Astrocyte (in vitro differentiated cells and primary cell): ENCODE data around the gene TRAF1. TPM values are rescaled to one million over a fixed set of nuclear protein-coding genes. Genes with fewer than 3 reads are reported as not detected.

Source experiments
- DNase-seq: peaks from one replicate; pipeline ENCODE4 v3.0.0-alpha.2; 2010; ENCODE audit warnings: low read depth
- FAIRE-seq: peaks from 2 replicates; lab custom pipeline; 2011; peaks lifted over from hg19 to GRCh38; lab: Jason Lieb, UNC
- H2AFZ ChIP-seq: 2 replicates; pipeline ENCODE4 v1.6.0; 2012; ENCODE audit warnings: low read depth, low read length, inconsistent platforms
- H3K27ac ChIP-seq: 2 replicates; pipeline ENCODE4 v1.5.1; 2011; ENCODE audit warnings: low read depth, low read length, inconsistent platforms
- H3K27me3 ChIP-seq: 2 replicates; pipeline ENCODE4 v1.6.0; 2011; ENCODE audit warnings: low read length, inconsistent platforms; ENCODE audit not compliant: insufficient read depth
- H3K36me3 ChIP-seq: 2 replicates; pipeline ENCODE4 v1.5.1; 2011; ENCODE audit warnings: low read length, inconsistent platforms; ENCODE audit not compliant: insufficient read depth
- H3K4me1 ChIP-seq: 2 replicates; pipeline ENCODE4 v1.5.1; 2011; ENCODE audit warnings: low read length, inconsistent platforms; ENCODE audit not compliant: insufficient read depth
- H3K4me2 ChIP-seq: 2 replicates; pipeline ENCODE4 v1.6.0; 2012; ENCODE audit warnings: low read length, inconsistent platforms
- H3K4me3 ChIP-seq: 2 replicates; pipeline ENCODE4 v1.5.1; 2011; ENCODE audit warnings: low read depth, mild to moderate bottlenecking, low read length, inconsistent platforms; ENCODE audit not compliant: insufficient read depth
- H3K79me2 ChIP-seq: 2 replicates; pipeline ENCODE4 v1.6.0; 2012; ENCODE audit warnings: mild to moderate bottlenecking, low read length, inconsistent platforms; ENCODE audit not compliant: insufficient read depth
- H3K9ac ChIP-seq: 2 replicates; pipeline ENCODE4 v1.6.0; 2012; ENCODE audit warnings: mild to moderate bottlenecking, low read length, inconsistent platforms
- H3K9me3 ChIP-seq: 2 replicates; pipeline ENCODE4 v1.5.1; 2012; ENCODE audit warnings: low read depth, mild to moderate bottlenecking, low read length, inconsistent platforms; ENCODE audit not compliant: insufficient read depth
- H4K20me1 ChIP-seq: 2 replicates; pipeline ENCODE4 v1.6.0; 2012; ENCODE audit warnings: low read length, inconsistent platforms; ENCODE audit not compliant: insufficient read depth
- H3K27ac Mint-ChIP-seq: one replicate; pipeline ENCODE4 v1.8.0; 2021; ENCODE audit warnings: mild to moderate bottlenecking, mixed read lengths; ENCODE audit not compliant: unreplicated experiment
- H3K27me3 Mint-ChIP-seq: one replicate; pipeline ENCODE4 v1.8.0; 2021; ENCODE audit warnings: low read depth, mixed read lengths; ENCODE audit not compliant: unreplicated experiment
- H3K36me3 Mint-ChIP-seq: one replicate; pipeline ENCODE4 v1.8.0; 2021; ENCODE audit warnings: low read depth, mixed read lengths; ENCODE audit not compliant: unreplicated experiment
- H3K4me1 Mint-ChIP-seq: one replicate; pipeline ENCODE4 v1.8.0; 2021; ENCODE audit warnings: low read depth, mixed read lengths; ENCODE audit not compliant: unreplicated experiment
- H3K4me3 Mint-ChIP-seq: one replicate; pipeline ENCODE4 v1.8.0; 2021; ENCODE audit warnings: mild to moderate bottlenecking, moderate library complexity, mixed read lengths; ENCODE audit not compliant: unreplicated experiment
- H3K9me3 Mint-ChIP-seq: one replicate; pipeline ENCODE4 v1.8.0; 2021; ENCODE audit warnings: mild to moderate bottlenecking, mixed read lengths; ENCODE audit not compliant: unreplicated experiment
- CTCF ChIP-seq: IDR thresholded peaks from 2 replicates; pipeline ENCODE4 v1.5.1; 2011; ENCODE audit warnings: low read depth, mild to moderate bottlenecking, inconsistent platforms, low read length, moderate library complexity; ENCODE audit not compliant: insufficient read depth
- EZH2 ChIP-seq: IDR thresholded peaks from 2 replicates; pipeline ENCODE4 v1.6.1; 2012; ENCODE audit warnings: mild to moderate bottlenecking, low read length, inconsistent platforms; ENCODE audit not compliant: insufficient read depth
- total RNA-seq: library from RNA; stranded (reverse); gene quantifications from 2 replicates; pipeline ENCODE4 v1.2.1, GENCODE V29; 2021

TRAF1 gene
- total RNA-seq, 1 donor from 2014 or later = 4.2 TPM

GRCh38 chr9:120933310-120934055 is 6.9 kb upstream of the TRAF1 start:
- Histone ChIP-seq H3K27me3 (no peaks in the 10 kb centered on the region), H3K9me3 (no peaks in the 10 kb centered on the region), H3K4me1 (peaks cover 55% of the 10 kb centered on the region), H3K4me3 (no peak overlapping the region), H3K79me2 (no peaks in the 10 kb centered on the region), H3K36me3 (no peaks in the 10 kb centered on the region), H2AFZ (no peak overlapping the region), H3K4me2 (no peak overlapping the region), H4K20me1 (no peaks in the 10 kb centered on the region), H3K27ac (no peak overlapping the region), H3K9ac (no peak overlapping the region)
- no peak overlapping the region for H3K27ac Mint-ChIP-seq
- DNase-seq (no peak), FAIRE-seq (no peak)
- H3K4me1 Mint-ChIP-seq = peaks cover 20% of the 10 kb centered on the region
- no peak for TF ChIP-seq EZH2
- no peak for TF ChIP-seq CTCF
- no peaks in the 10 kb centered on the region for H3K36me3 Mint-ChIP-seq
- H3K4me3 Mint-ChIP-seq = no peak overlapping the region
- H3K9me3 Mint-ChIP-seq = no peaks in the 10 kb centered on the region
- H3K27me3 Mint-ChIP-seq = no peaks in the 10 kb centered on the region

GRCh38 chr9:120932086-120932823 is 5.7 kb upstream of the TRAF1 start:
- Histone ChIP-seq H3K79me2 (no peaks in the 10 kb centered on the region), H2AFZ (peak overlapping the region; percentile 54), H3K9ac (peak overlapping the region; percentile 74), H3K27me3 (no peaks in the 10 kb centered on the region), H3K27ac (peak overlapping the region; percentile 89), H3K9me3 (no peaks in the 10 kb centered on the region), H4K20me1 (no peaks in the 10 kb centered on the region), H3K4me1 (peaks cover 52% of the 10 kb centered on the region), H3K36me3 (no peaks in the 10 kb centered on the region), H3K4me2 (peak overlapping the region; percentile 77), H3K4me3 (no peak overlapping the region)
- H3K27ac Mint-ChIP-seq = peak overlapping the region; percentile 96
- peaks cover 20% of the 10 kb centered on the region for H3K4me1 Mint-ChIP-seq
- H3K27me3 Mint-ChIP-seq = no peaks in the 10 kb centered on the region
- TF ChIP-seq EZH2 = no peak
- TF ChIP-seq CTCF = no peak
- no peaks in the 10 kb centered on the region for H3K36me3 Mint-ChIP-seq
- no peak overlapping the region for H3K4me3 Mint-ChIP-seq
- FAIRE-seq (no peak), DNase-seq (no peak)
- no peaks in the 10 kb centered on the region for H3K9me3 Mint-ChIP-seq
